Stimulated activated CD4-positive, alpha-beta T cell treated with anti-CD3 and anti-CD28 coated beads, Interleukin-12 subunit alpha, Interleukin-12 subunit beta, amount 100 ng/mL, for 4 hours (primary cell): Measurements from ENCODE around the gene TPSAB1.
"Not testable (repeated sequence)": the region's sequence is repeated elsewhere in the genome, so short reads cannot be mapped to it uniquely, and the experiment has no call there.

Experiments
- DNase-seq: peaks from one replicate; pipeline ENCODE4 v3.0.0-alpha.2; 2020

The TPSAB1 gene

DNA sequence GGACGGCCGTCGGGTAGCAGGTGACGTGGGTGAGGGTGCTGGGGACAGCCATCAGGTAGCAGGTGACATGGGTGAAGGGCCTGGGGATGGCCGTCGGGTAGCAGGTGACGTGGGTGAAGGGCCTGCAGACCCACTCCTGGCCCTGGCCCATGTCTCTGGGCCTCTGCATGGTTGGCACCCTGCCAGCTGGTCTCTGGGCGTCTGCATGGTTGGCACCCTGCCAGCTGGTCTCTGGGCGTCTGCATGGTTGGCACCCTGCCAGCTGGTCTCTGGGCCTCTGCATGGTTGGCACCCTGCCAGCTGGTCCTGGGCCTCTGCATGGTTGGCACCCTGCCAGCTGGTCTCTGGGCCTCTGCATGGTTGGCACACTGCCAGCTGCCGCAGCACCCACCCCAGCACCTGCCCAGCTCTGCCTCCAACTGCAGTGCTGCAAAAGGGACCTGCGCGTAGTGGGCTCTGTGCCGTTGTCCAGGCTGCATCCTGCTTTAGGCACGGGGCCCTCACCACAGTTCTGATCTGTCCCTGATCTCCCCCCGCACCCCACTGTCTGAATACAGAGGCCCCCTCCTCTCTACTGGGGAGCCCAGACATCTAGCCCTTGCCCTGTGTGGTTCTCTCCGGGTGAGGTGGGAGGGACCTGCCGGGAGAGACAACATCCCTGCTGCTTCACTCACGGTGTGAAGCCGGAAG is 31.4 kb downstream of the TPSAB1 start:
- not testable (repeated sequence) for DNase-seq

DNA sequence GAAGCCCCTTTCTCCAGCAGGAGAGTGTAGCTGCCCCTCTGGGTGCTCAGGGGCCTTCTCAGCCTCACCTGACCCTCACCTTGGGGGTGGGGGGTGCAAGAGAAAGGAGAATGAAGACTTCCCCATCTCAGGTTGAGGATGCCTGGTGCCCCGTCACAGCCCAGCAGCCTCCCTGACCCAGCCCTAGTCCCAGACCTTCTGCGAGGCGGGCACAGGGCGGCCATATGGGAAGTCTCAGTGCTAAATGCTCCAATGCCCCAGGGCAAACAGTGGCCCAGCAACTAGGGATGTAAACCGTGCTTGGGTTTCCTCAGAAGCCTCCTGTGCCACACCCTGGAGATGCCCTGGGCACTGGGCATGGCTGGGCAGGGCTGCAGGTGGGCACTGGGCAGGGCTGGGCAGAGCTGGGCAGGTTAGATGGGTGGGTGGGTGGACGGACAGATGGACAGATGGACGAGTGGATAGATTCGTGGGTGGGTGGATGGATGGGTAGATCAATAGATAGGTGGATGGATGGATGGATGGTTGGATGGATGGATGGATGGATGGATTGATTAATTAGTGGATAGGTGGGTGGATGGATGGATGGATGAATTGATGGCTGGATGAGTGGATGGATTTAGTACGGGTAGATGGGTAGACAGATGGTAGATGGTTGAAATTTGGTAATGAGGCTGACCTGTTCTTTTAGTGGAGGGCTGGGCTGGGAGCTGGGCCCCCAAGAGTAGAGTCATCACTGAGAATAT is 32.1 kb downstream of the TPSAB1 start:
- DNase-seq: no peak

DNA sequence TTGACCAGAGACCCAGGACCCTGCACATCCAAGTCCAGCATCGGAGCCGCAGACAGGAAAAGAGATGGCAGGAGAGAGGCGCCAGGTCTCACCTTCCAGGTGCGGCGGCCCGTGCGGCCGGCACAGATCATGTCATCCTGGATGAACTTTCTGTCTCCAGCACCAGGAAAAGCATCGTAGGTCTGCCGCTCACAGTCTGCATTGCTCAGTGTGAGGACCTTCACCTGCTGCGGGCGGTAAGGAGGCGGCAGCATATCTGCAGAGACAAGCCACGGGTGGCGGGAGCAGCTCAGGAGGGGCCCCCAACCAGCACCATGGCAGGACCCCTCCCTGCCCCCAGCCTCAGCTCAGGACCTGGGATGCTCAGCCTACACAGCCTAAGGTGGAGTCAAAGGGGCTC is 33.3 kb downstream of the TPSAB1 start:
- DNase-seq: no peak

DNA sequence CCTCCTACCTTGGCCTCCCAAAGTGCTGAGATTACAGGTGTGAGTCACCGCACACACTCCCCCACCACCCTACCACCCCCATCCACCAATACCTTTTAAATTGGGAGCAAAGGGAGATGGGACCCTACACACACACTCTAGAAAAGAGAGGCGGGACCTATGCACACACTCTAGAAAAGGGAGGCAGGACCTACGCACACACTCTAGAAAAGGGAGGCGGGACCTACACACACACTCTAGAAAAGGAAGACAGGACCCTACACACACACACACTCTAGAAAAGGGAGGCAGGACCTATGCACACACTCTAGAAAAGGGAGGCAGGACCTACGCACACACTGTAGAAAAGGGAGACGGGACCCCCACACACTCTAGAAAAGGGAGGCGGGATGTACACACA is 34.3 kb downstream of the TPSAB1 start:
- DNase-seq: no peak

DNA sequence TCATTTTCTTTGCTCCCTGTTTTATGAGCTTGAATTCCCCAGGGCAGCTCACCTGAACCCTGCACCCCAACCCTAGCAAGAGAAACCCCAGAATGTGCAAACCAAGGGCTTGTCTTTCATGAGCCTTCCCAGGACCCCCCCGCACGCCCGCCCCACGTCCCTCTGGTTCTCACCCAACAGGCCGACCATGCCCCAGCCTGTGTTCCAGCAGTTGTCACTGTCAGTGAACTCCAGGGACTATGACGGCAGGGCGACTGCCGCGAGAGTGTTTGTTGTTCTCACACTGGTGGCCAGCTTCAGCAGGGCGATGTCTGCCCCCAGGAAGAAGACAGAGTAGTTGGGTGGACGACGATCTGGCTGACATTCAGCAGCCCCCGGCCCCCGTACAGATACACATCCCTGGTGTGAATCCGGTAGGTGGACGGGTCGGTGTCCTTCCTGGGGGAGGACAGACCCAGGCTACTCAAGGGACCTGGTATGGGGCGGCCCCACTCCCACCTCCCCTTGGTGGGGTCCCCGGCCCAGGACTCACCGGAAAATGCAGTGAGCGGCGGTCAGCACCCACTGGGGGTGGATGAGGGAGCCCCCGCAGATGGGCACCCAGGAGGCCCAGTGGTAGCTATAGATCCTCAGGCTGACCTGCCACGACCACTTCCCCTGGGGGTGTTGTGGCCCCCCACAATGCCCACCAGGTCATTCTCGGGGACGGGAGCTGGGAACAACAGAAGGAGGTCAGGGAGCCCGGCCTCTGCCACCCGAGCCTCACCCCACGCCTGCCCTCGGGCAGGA is 35.5 kb downstream of the TPSAB1 start:
- DNase-seq: no peak

DNA sequence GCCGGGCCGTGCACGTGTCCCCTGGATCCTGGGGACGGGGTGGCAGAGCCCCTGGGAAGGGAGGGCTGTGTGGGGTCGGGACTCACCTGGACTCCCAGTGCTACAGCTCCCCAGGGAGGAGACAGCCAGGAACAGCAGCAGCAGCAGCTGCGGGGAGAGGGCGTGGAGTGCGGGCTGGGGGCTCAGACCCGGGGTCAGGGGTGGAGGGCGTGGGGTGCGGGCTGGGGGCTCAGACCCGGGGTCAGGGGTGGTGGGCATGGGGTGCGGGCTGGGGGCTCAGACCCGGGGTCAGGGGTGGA is 36.0 kb downstream of the TPSAB1 start:
- DNase-seq: no peak

DNA sequence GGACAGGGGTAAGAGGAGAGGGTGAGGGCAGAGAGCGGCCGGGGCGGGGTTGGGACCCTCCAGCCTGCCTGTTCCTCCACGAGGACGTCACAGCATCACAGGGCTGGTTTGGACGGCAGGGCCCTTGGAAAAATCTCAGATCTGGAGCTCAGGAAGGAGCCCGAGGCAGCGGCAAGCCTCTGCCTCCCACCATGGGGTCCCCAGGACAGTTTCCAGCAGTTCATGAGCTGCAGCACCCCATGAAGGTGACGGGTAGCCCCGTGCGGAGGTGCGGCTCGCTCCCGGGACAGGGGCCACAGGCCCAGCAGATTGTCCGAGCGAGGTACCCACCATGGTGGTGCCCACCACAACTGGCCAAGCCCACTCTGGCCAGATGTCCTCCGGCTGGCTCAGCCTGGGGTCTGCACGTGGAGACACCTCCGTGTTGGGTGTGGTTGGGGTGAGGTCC is 36.7 kb downstream of the TPSAB1 start:
- no peak for DNase-seq

DNA sequence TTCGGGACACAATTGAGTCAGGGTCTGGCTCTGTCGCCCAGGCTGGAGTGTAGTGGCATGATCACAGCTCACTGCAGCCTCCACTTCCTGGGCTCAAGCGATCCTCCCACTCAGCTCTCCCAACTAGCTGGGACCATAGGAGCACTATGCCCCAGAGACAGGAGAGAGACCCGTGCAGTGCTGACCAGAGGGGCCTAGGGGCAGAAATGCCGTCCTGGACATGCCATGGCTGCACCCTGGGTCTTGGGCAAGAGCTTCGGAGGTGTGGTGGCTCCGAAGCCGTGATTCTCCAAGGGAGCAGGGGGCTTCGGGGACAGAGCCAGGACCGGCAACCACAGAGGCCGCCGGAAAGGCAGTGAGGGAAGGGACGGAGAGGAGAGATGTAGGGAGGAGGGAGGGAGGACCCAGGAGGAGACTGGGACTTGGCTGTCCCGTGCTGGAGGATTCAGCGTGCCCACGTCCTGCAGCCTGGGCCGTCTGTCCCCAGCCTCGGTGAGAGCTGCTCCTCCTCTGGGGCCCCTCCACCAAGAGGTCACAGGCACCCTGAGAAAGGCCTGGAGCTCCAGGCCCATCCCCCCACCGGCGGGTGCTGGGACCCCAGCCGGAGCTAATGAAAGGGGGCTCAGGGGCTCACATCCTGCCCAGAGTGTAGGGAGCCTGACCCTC is 37.2 kb downstream of the TPSAB1 start:
- no peak for DNase-seq

DNA sequence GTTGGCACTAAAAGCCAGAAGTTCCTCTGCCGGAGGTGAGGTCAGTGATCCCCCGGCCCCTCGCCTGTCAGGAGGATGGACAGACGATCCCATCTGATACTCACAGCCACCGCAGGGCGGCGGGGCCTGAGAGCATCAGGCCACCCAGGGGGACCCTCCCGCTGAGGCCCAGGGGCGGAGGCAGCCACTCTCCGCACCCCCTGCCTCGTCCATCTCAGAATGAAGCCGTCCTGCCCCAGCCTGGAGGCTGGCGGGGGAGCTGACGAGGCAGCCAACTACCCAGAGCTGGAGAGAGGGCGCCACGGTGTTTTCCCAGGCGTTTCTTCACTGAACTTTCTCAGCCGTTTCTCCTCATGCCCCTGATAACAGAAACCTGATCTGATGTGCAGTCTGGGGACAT is 38.0 kb downstream of the TPSAB1 start:
- no peak for DNase-seq

DNA sequence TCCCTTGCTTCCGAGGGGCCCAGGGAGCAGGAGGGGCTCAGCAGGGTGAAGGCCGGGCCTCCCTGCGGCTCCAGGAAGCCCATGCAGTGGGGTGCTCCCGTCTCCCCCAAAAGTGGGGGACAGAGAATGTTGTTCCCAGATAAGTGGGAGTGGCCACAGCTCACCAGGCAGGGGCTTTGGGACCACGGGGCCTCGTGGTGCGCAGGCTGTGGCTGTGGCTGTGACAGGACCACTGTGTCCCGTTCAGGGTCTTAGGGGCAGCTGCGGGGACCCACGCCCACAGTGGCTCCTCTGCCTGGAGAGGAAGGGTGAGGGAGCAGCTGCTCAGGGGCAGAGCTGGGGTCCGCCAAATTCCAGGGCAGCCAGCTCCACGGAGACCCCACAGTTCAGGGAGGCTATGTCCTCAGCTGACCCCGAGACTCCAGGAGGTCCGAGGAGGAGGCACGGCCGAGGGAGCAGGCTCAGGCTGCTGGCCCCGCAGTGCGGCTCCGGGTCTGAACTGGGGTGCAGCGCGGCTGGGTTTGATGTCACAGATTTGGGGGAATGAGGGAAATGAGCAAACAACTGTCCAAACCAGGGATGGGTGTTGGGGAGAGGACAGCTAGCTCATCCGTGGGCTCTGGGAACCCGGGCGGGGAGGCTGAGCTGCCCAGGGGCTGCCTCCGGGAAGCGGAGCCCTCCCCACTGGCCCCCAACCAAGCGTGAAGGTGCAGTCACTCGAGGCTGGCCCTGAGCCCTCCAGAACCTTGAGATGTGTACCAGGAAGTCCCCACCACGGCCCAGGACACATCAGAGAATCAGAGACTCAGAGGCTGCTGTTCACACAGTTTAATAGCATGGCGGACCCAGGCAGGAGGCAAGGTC is 38.8 kb downstream of the TPSAB1 start:
- DNase-seq: no peak

DNA sequence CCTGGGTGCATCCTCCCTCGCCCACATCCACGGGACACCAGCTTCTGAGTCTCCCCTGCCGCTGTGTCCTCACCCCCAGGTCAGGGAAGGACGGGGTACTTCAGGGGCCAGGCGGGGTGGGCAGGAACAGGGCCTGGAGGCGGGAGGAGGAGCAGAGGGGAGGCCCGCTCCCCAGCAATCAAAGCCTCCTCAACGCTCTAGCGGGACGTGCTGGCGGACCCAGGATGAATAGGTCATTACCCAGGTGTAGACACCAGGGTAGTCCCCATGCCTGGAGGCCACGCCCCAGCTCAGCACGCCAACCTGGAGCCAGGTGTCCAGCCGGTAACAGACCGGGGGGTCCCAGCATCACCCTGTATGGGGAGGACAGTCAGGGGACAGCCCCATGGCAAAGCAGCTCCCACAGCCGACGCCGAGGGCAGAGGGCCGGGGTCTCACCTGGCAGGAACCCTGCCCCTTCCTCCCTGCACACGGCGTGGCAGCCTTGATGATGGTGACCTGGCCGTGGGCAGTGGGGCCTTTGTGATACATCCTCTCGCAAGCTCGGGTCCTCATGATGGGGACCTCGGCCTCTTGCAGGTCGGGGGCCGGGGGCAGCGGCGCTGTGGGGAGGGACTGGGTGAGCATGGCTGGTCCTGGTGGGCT is 39.6 kb downstream of the TPSAB1 start:
- DNase-seq: no peak

DNA sequence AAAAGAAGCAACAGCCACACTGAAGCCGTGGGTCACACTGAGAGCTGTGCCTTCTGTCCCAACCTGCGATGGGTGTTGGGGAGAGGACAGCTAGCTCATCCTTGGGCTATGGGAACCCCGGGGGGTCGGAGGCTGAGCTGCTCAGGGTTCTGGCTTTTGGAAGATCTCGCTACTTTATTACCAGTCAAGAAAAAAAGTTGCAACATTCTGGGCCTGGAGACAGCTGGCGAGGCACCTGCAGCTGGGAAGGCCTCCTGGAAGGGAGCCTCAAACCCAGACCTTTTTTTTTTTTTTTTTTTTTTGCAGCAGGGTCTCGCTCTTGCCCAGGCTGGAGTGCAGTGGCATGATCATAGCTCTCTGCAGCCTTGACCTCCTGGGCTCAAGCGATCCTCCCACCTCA is 40.3 kb downstream of the TPSAB1 start:
- DNase-seq: no peak

DNA sequence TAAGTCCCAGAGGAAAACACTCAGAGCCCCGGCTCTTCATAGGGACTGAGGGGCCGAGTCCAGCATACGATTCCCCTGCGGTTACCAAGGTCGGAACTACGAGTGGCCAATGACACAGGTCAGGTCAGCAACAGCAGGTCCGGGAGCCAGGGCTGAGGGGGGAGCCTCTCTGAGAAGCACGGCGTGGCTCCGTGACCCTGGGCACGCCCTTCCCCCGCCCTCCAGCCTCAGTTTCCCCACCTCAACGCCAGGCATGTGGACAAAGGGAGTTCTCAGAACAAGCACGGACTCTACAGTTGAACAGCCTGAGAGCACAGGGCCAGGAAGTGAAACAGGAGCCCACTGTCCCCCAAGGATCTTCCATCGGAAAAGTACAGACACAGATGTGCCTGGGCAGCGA is 41.0 kb downstream of the TPSAB1 start:
- DNase-seq: no peak

DNA sequence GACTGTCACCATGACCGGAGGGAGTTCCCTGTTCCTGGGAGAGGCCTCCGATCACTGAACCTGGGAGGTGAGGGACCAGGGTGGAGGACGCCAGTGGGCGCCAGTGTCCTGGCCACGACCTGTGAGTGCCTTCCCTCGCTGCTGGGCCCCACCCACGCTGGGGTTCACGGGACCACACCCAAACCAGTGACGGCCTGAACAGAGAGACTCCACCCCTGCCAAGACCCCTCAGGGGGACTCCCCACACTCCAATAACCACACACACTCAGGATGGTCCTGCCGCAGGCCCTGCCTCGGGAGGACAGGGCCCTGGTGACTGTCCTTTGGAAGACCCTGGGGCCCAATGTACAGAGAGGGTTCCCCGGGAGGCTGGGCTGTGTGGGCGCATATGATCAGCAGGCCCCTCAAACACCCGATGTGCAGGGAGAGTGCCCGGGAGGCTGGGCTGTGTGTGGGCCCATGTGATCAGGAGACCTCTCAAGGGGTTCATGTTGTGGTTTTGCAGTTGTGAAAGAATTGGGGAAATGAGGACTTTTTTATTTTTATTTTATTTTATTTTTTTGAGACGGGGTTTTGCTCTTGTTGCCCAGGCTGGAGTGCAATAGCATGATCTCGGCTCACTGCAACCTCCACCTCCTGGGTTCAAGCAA is 41.9 kb downstream of the TPSAB1 start:
- no peak for DNase-seq

DNA sequence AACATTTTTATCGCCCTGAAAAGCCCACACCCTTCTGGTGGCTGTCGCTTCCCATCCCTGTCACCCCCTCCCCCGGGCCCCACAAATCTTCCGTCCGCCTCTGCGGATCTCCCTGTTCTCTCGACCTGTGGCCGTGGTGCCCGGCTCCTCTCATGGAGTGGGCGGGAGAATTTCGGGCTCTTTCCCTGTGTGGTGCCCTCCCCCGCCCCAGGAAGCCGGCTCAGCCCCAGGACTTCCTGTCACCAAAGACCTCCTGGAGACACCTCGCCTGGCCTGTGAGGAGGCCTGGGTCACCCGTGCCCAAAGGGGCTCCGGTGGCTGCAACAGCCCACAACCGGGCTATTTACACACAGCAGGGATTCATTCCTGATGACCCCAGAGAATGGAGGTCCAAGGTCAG is 42.8 kb downstream of the TPSAB1 start:
- no peak for DNase-seq

DNA sequence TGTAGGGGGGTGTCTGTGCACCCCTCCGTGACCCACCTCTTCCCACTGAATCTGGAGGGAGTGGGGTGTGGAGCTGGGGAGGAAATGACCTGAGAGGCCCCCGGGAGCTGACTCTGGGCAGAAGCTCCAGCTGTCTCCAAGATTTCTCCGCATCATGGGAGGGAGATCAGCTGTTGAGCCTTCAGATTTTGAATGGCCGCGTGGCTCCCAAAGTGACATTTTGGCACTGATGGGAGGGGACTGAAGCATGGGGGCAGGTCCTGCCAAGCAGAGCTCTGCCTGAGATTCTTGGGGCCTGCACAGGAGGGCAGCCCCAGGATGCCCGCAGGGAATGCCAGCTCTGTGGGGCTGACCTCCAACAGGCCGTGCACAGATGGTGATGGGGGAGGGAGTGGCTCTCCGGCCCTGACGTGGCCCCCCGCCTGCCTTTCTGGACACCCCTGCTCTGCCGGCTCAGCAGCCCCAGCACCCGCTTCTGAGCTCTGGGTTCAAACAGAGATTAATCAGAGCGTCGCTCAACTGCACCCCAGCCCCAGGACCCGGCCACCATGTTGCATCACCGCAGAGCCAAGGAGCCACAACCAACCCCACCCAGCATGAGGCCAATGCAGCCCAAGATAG is 43.6 kb downstream of the TPSAB1 start:
- no peak for DNase-seq

DNA sequence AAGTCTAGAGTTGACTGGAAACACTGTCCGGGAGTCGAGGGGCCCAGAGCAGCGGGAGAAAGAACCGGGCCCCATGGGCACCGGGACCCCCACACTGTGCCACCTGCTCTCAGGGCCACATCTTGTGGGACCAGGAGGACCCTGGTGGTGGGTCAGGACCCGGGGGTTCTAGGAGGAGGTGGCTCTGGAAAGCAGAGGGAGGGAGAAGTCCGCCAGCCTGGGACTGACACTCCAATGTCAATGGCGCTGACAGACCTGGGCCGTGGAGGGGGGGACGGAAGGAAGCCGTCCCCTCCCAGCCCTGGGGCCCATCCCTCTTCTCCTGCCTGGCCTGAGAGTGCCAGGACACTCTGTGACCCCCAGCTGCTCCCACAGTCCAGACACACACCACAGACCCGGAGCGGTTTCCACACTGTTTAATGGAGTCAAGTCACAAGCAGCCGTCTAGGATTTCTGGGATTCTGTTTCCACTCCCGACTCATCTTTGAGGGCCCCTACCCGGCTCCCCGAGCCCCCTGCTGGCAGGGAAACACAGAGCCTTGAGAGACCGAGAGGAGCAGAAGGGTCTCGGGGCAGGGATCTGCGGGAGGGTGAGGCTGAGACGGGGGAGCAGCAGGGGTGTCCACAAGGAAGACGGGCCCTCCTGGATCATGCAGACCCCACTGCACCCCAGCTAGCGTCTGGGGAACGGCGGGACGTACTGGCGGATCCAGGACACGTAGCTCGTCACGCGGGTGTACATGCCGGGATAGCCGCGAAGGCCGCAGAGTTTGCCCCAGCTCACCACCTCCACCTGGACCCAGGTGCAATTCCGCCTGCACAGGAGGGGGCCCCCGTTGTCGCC is 45.4 kb downstream of the TPSAB1 start:
- no peak for DNase-seq

DNA sequence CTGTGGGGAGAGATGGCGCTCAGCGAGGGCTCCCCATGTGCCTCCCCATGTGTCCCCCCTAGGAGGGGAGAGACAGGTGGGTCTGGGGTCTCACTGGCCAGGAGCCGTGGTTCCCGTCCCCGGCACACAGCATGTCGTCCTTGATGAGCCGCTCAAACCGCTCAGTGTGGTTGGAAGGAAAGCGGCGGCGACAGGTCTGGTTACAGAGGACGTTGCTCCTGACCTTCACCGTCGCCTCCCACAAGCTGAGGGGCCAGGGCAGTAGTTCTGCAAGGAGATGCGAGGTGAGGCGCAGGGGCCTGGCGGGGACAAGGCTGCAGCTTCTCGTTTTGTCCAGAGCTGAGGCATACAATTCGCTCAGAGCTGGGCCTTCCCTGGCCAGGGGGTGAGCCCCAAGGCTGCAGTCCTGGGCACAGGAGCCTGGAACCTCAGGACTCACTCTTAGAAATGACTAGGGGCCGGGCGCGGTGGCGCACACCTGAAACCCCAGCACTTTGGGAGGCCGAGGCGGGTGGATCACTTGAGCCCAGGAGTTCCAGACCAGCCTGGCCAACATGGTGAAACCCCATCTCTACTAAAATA is 46.1 kb downstream of the TPSAB1 start:
- no peak for DNase-seq

DNA sequence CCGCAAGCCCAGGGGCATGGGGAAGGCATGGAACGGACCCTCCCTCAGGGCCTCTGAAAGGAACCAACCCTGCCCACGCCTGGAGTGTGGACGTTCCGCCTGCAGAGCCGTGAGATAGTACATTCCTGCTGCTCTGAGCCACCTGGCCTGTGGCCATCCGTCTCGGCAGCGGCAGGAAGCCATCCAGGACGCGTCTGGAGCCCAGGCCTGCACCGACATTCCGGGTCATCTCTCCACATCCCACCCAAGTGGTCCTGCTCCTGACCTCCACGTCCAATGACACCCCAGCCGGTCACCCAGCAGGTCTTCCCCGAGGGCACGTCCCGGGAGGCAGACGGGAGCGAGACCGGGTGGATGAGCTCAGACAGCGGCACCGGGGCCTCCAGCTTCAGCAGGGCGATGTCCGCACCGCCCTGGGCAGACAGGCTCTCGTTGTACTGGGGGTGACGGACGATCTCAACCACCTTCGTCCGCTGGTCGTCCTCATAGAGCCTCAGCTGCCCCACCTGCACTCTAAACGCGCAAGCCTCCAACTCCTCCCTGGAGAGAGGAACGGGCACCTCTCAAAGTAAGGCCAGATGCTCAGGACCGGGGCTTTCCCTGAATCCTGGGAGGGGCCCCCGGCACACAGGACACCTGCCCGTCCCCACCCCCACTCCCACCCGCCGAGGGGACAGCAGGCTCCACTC is 47.6 kb downstream of the TPSAB1 start:
- DNase-seq: no peak
